ENCODE results near the gene NLRP6.
"Not testable (repeated sequence)": the region's sequence is repeated elsewhere in the genome, so short reads cannot be mapped to it uniquely, and the experiment has no call there.

NLRP6 gene

DNA sequence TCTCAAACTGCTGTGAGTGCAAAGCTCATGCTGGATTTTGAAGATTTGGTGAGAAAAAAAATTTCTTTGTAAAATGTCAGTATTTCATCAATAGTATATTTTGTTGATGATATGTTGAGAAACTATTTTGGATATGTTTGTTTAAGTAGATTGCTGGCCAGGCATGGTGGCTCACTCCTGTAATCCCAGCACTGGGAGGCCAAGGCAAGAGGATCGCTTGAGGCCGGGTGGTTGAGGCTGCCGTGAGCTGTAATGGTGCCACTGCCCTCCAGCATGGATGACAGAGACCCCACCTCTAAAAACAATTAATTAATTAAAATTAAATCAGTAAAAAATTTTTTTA, 49.3 kb downstream of the NLRP6 start:
- no peaks in the 10 kb centered on the region for H3K36me3 ChIP-seq (ENCODE audit: control insufficient read depth, insufficient read depth, low read length)
- H3K79me2 ChIP-seq: no peaks in the 10 kb centered on the region
- H3K27me3 ChIP-seq (ENCODE audit: control insufficient read depth, insufficient read depth, low read length): no peaks in the 10 kb centered on the region
- TF ChIP-seq, protein P1, sequence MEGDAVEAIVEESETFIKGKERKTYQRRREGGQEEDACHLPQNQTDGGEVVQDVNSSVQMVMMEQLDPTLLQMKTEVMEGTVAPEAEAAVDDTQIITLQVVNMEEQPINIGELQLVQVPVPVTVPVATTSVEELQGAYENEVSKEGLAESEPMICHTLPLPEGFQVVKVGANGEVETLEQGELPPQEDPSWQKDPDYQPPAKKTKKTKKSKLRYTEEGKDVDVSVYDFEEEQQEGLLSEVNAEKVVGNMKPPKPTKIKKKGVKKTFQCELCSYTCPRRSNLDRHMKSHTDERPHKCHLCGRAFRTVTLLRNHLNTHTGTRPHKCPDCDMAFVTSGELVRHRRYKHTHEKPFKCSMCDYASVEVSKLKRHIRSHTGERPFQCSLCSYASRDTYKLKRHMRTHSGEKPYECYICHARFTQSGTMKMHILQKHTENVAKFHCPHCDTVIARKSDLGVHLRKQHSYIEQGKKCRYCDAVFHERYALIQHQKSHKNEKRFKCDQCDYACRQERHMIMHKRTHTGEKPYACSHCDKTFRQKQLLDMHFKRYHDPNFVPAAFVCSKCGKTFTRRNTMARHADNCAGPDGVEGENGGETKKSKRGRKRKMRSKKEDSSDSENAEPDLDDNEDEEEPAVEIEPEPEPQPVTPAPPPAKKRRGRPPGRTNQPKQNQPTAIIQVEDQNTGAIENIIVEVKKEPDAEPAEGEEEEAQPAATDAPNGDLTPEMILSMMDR (IDR thresholded peaks at IDR 0.05): no peak
- H3K9me3 ChIP-seq (ENCODE audit: control insufficient read depth, low read length): no peaks in the 10 kb centered on the region
- peak overlapping the region; percentile 50 for H2AFZ ChIP-seq
- H3K9ac ChIP-seq: no peak overlapping the region
- no peak overlapping the region for H3K4me3 ChIP-seq (ENCODE audit: low read depth, low read length)
- peak overlapping the region; percentile 51 for H3K4me2 ChIP-seq (ENCODE audit: low read length)
- peak overlapping the region; percentile 83 for H3K27ac ChIP-seq
- no peaks in the 10 kb centered on the region for H3K4me1 ChIP-seq

- H2AFZ ChIP-seq: no peak overlapping the region
- H3K4me1 ChIP-seq: no peaks in the 10 kb centered on the region
- no peaks in the 10 kb centered on the region for H3K27me3 ChIP-seq (ENCODE audit: control insufficient read depth, insufficient read depth, low read length)
- no peak overlapping the region for H3K4me3 ChIP-seq (ENCODE audit: low read depth, low read length)
- no peak overlapping the region for H3K27ac ChIP-seq
- no peak overlapping the region for H3K4me2 ChIP-seq (ENCODE audit: low read length)
- H3K9ac ChIP-seq: no peak overlapping the region
- no peaks in the 10 kb centered on the region for H3K36me3 ChIP-seq (ENCODE audit: control insufficient read depth, insufficient read depth, low read length)
- no peaks in the 10 kb centered on the region for H3K9me3 ChIP-seq (ENCODE audit: control insufficient read depth, low read length)
- TF ChIP-seq, protein P1 (IDR thresholded peaks at IDR 0.05): no peak
- no peaks in the 10 kb centered on the region for H3K79me2 ChIP-seq
Measured at GRCh38 chr11:328012-328411, 49.8 kb downstream of the NLRP6 start.

DNA sequence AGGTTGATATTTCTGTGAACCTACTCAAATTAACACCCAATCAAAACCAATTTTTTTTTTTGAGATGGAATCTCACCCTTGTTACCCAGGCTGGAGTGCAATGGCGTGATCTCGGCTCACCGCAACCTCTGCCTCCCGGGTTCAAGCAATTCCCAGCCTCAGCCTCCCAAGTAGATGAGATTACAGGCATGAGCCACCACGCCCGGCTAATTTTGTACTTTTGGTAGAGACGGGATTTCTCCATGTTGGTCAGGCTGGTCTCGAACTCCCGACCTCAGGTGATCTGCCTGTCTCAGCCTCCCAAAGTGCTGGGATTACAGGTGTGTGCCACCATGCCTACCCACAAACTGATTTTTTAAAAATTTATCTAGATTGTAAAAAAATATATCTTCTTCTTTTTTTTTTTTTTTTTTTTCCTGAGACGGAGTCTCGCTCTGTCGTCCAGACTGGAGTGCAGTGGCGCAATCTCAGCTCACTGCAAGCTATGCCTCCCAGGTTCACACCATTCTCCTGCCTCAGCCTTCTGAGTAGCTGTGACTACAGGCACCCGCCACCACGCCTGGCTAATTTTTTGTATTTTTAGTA, 50.4 kb downstream of the NLRP6 start:
- H3K27me3 ChIP-seq (ENCODE audit: control insufficient read depth, insufficient read depth, low read length); H3K36me3 ChIP-seq (ENCODE audit: control insufficient read depth, insufficient read depth, low read length); H3K27ac ChIP-seq; H3K4me1 ChIP-seq; H3K9ac ChIP-seq; H2AFZ ChIP-seq; H3K79me2 ChIP-seq; H3K4me3 ChIP-seq (ENCODE audit: low read depth, low read length); H3K4me2 ChIP-seq (ENCODE audit: low read length); H3K9me3 ChIP-seq (ENCODE audit: control insufficient read depth, low read length): not testable (repeated sequence)

DNA sequence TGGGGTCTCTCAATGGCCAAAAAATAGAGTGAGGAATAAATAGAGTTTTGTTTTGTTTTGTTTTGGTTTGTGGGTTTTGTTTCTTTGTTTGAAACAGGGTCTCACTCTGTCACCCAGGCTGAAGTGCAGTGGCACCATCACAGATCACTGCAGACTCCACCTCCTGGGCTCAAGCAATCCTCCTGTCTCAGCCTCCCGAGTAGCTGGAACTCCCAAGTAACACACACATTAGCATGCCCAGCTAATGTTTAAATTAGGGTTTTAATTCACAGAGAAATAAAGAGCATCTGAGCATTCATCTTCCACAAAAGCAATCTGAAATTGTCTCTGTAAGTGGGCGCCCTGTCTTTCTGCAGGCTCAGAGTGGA, 51.7 kb downstream of the NLRP6 start:
- Histone ChIP-seq H3K4me1 (no peaks in the 10 kb centered on the region), H3K36me3 (ENCODE audit: control insufficient read depth, insufficient read depth, low read length) (no peaks in the 10 kb centered on the region), H3K9ac (no peak overlapping the region), H3K9me3 (ENCODE audit: control insufficient read depth, low read length) (no peaks in the 10 kb centered on the region), H3K27ac (no peak overlapping the region), H3K4me3 (ENCODE audit: low read depth, low read length) (no peak overlapping the region), H2AFZ (peak overlapping the region; percentile 20), H3K27me3 (ENCODE audit: control insufficient read depth, insufficient read depth, low read length) (no peaks in the 10 kb centered on the region), H3K4me2 (ENCODE audit: low read length) (no peak overlapping the region), H3K79me2 (no peaks in the 10 kb centered on the region)
- TF ChIP-seq, protein P1 (IDR thresholded peaks at IDR 0.05): no peak

- Histone ChIP-seq H3K4me2 (ENCODE audit: low read length) (no peak overlapping the region), H3K4me1 (no peaks in the 10 kb centered on the region), H3K9me3 (ENCODE audit: control insufficient read depth, low read length) (no peaks in the 10 kb centered on the region), H2AFZ (no peak overlapping the region), H3K79me2 (no peaks in the 10 kb centered on the region), H3K4me3 (ENCODE audit: low read depth, low read length) (no peak overlapping the region), H3K36me3 (ENCODE audit: control insufficient read depth, insufficient read depth, low read length) (no peaks in the 10 kb centered on the region), H3K9ac (no peak overlapping the region), H3K27ac (no peak overlapping the region), H3K27me3 (ENCODE audit: control insufficient read depth, insufficient read depth, low read length) (no peaks in the 10 kb centered on the region)
- TF ChIP-seq, protein P1 (IDR thresholded peaks at IDR 0.05): no peak
Measured at GRCh38 chr11:330307-330693, 52.1 kb downstream of the NLRP6 start.

Data from parathyroid adenoma (tissue), 2 donors.